Adipocyte (in vitro differentiated cells): ENCODE measurements around the gene TENM4.

Experiments
- DNase-seq: peaks from one replicate; pipeline ENCODE4 v3.0.0-alpha.2; 2015; ENCODE audit warnings: low read depth
- H3K27me3 ChIP-seq: replicated peaks from 2 replicates; pipeline ENCODE4 v1.7.0; 2013; ENCODE audit warnings: mild to moderate bottlenecking, low read length, moderate library complexity; ENCODE audit not compliant: control insufficient read depth, insufficient read depth
- H3K36me3 ChIP-seq: 2 replicates; pipeline ENCODE4 v1.7.0; 2013; ENCODE audit warnings: low read length, mild to moderate bottlenecking, moderate library complexity; ENCODE audit not compliant: control insufficient read depth, insufficient read depth, severe bottlenecking
- H3K4me1 ChIP-seq: 2 replicates; pipeline ENCODE4 v1.7.0; 2013; ENCODE audit warnings: mild to moderate bottlenecking, low read length, moderate library complexity; ENCODE audit not compliant: control insufficient read depth, insufficient read depth
- H3K4me3 ChIP-seq: 2 replicates; pipeline ENCODE4 v1.7.0; 2013; ENCODE audit warnings: mild to moderate bottlenecking, low read length, moderate library complexity
- H3K9ac ChIP-seq: 2 replicates; pipeline ENCODE4 v1.7.0; 2013; ENCODE audit warnings: mild to moderate bottlenecking, low read length, moderate library complexity
- H3K9me3 ChIP-seq: 2 replicates; pipeline ENCODE4 v1.7.0; 2013; ENCODE audit warnings: mild to moderate bottlenecking, low read length, moderate library complexity; ENCODE audit not compliant: control insufficient read depth

Gene TENM4

GRCh38 chr11:79403839-79404238 is 37.0 kb downstream of the TENM4 start:
- H3K4me1 ChIP-seq = peaks cover 13% of the 10 kb centered on the region
- H3K9me3 ChIP-seq = no peaks in the 10 kb centered on the region
- DNase-seq = no peak
- no peaks in the 10 kb centered on the region for H3K27me3 ChIP-seq
- no peak overlapping the region for H3K9ac ChIP-seq
- no peaks in the 10 kb centered on the region for H3K36me3 ChIP-seq
- no peak overlapping the region for H3K4me3 ChIP-seq

DNA sequence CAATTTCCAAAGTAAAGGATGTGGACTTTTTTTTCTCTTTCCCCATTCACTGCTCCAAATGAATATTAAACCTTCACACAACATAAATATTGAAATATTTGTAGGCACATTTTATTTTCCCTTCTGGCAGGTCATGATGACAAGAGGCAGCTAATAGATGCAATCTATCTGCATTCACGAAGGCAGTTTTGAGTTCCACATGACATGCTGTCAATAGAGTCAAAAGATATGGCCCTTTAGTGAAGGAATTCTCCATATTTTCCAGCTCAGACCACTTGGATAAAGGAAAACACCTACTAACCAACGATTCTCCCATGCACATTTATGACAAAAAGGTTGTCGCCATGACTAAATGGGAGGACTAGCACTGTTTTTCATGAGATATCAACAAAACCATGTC is 37.9 kb downstream of the TENM4 start:
- DNase-seq = no peak
- H3K36me3 ChIP-seq = no peaks in the 10 kb centered on the region
- H3K9ac ChIP-seq = no peak overlapping the region
- peaks cover 13% of the 10 kb centered on the region for H3K4me1 ChIP-seq
- H3K27me3 ChIP-seq = no peaks in the 10 kb centered on the region
- no peaks in the 10 kb centered on the region for H3K9me3 ChIP-seq
- H3K4me3 ChIP-seq = no peak overlapping the region

DNA sequence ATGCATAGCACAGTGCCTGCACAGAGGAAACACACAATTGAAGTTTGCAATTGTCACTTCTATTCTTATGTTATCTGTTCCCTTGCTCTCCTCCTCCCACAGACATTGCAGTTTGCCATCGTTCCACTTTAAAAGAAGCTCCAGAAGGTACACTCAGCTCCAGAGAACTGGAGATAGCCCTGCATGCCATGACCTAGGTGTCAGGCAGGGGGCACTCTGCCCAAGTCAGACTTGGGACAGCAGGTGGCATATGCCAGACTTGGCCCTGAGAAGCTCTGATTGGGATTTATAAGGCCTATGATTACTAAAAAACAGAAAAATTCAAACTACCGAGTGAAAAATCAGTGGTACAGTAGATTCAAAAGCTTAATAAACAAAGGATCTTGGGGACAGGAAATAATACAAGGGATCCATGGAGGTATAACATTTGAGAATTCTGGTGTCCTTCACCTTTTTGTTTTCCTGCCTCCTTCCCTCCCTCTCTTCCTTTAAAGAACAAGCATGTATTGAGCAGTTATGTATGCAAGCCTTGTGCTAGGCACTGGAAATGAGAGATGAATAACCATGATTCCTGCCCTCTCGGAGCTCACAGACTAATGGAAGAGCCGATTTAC is 40.0 kb downstream of the TENM4 start:
- H3K9me3 ChIP-seq = no peaks in the 10 kb centered on the region
- H3K36me3 ChIP-seq = no peaks in the 10 kb centered on the region
- DNase-seq = peak; percentile 14
- H3K4me3 ChIP-seq = no peak overlapping the region
- H3K27me3 ChIP-seq = no peaks in the 10 kb centered on the region
- no peak overlapping the region for H3K9ac ChIP-seq
- H3K4me1 ChIP-seq = peaks cover 26% of the 10 kb centered on the region

- H3K4me3 ChIP-seq = no peak overlapping the region
- no peaks in the 10 kb centered on the region for H3K27me3 ChIP-seq
- H3K9me3 ChIP-seq = no peaks in the 10 kb centered on the region
- no peaks in the 10 kb centered on the region for H3K36me3 ChIP-seq
- no peak for DNase-seq
- no peak overlapping the region for H3K9ac ChIP-seq
- H3K4me1 ChIP-seq = peaks cover 26% of the 10 kb centered on the region
These were observed 40.6 kb downstream of the TENM4 start for GRCh38 chr11:79400206-79400605.

GRCh38 chr11:79397252-79397651 is 43.6 kb downstream of the TENM4 start:
- Histone ChIP-seq H3K27me3 (no peaks in the 10 kb centered on the region), H3K9ac (no peak overlapping the region), H3K9me3 (no peaks in the 10 kb centered on the region), H3K4me3 (no peak overlapping the region), H3K36me3 (no peaks in the 10 kb centered on the region), H3K4me1 (peaks cover 13% of the 10 kb centered on the region)
- DNase-seq = no peak

DNA sequence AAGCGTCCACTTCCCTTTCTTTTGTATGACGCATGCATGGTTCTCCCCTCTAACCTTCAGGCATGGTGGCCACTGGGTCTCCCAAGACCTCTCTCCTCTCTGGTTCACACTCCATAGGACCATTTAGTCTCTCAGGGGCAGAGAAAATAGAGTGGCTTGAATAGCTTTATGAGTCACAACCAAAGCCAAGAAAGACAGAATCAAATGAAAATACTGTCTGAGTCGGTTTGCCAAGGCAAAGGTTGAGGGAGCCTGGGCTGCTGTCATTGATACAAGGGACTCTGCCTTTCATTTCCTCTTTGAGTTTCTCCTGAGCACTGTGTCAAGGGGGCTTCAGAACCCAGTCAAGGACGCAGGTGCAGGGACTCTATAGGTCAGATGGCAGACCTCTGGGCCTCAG is 44.2 kb downstream of the TENM4 start:
- Histone ChIP-seq H3K9me3 (no peaks in the 10 kb centered on the region), H3K36me3 (no peaks in the 10 kb centered on the region), H3K4me1 (peaks cover 13% of the 10 kb centered on the region), H3K9ac (no peak overlapping the region), H3K27me3 (no peaks in the 10 kb centered on the region), H3K4me3 (no peak overlapping the region)
- DNase-seq = no peak

GRCh38 chr11:79396001-79396400 is 44.8 kb downstream of the TENM4 start:
- Histone ChIP-seq H3K27me3 (no peaks in the 10 kb centered on the region), H3K9me3 (no peaks in the 10 kb centered on the region), H3K9ac (no peak overlapping the region), H3K36me3 (no peaks in the 10 kb centered on the region), H3K4me1 (peaks cover 13% of the 10 kb centered on the region), H3K4me3 (no peak overlapping the region)
- DNase-seq = no peak

- peaks cover 16% of the 10 kb centered on the region for H3K4me1 ChIP-seq
- H3K27me3 ChIP-seq = no peaks in the 10 kb centered on the region
- H3K9me3 ChIP-seq = no peaks in the 10 kb centered on the region
- no peak overlapping the region for H3K4me3 ChIP-seq
- H3K9ac ChIP-seq = no peak overlapping the region
- no peaks in the 10 kb centered on the region for H3K36me3 ChIP-seq
- DNase-seq = peak; percentile 8
These were observed 47.3 kb downstream of the TENM4 start for GRCh38 chr11:79393362-79394043.

- Histone ChIP-seq H3K9ac (no peak overlapping the region), H3K4me3 (no peak overlapping the region), H3K36me3 (no peaks in the 10 kb centered on the region), H3K9me3 (no peaks in the 10 kb centered on the region), H3K4me1 (peaks cover 11% of the 10 kb centered on the region), H3K27me3 (no peaks in the 10 kb centered on the region)
- DNase-seq = no peak
These were observed 48.7 kb downstream of the TENM4 start for GRCh38 chr11:79392161-79392560.

- Histone ChIP-seq H3K27me3 (no peaks in the 10 kb centered on the region), H3K4me1 (peaks cover 4% of the 10 kb centered on the region), H3K36me3 (no peaks in the 10 kb centered on the region), H3K4me3 (no peak overlapping the region), H3K9ac (no peak overlapping the region), H3K9me3 (no peaks in the 10 kb centered on the region)
- no peak for DNase-seq
These were observed 49.9 kb downstream of the TENM4 start for GRCh38 chr11:79390923-79391322.

- Histone ChIP-seq H3K4me1 (peaks cover 4% of the 10 kb centered on the region), H3K27me3 (no peaks in the 10 kb centered on the region), H3K4me3 (no peak overlapping the region), H3K36me3 (no peaks in the 10 kb centered on the region), H3K9ac (no peak overlapping the region), H3K9me3 (no peaks in the 10 kb centered on the region)
- no peak for DNase-seq
These were observed 50.4 kb downstream of the TENM4 start for GRCh38 chr11:79390477-79390876.

DNA sequence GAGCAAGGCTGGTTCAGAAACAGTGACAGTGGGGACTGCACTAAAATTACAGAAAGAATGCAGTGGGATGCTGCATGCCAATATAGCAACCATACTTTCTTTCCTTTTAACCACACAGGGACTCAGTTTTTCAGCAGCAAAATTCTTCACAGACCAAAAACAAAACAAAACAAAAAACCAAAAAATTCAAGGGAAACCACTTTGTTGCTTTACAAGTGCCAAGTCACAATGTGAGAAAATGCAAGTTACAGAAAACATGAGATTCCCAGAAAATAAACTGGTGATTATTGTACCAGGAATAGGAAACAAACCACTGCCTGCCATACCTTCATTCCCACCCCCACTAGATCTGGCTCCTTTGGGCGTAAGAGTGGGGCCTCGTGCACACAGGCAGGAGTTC is 52.6 kb downstream of the TENM4 start:
- H3K36me3 ChIP-seq = no peaks in the 10 kb centered on the region

More for the DNA sequence above, 52.6 kb downstream of the TENM4 start:
- Histone ChIP-seq H3K4me3 (no peak overlapping the region), H3K27me3 (no peaks in the 10 kb centered on the region), H3K9ac (no peak overlapping the region), H3K9me3 (no peaks in the 10 kb centered on the region), H3K4me1 (peaks cover 10% of the 10 kb centered on the region)
- no peak for DNase-seq
